Middle frontal gyrus (tissue), 1 donor: ENCODE data around the gene ATXN1.
"Not testable (repeated sequence)": the region's sequence is repeated elsewhere in the genome, so short reads cannot be mapped to it uniquely, and the experiment has no call there.

Experiments used
- DNase-seq: peaks from one replicate; pipeline ENCODE4 v3.0.0-alpha.2; 2015; ENCODE audit warnings: low spot score; ENCODE audit errors: extremely low spot score

Gene ATXN1

DNA sequence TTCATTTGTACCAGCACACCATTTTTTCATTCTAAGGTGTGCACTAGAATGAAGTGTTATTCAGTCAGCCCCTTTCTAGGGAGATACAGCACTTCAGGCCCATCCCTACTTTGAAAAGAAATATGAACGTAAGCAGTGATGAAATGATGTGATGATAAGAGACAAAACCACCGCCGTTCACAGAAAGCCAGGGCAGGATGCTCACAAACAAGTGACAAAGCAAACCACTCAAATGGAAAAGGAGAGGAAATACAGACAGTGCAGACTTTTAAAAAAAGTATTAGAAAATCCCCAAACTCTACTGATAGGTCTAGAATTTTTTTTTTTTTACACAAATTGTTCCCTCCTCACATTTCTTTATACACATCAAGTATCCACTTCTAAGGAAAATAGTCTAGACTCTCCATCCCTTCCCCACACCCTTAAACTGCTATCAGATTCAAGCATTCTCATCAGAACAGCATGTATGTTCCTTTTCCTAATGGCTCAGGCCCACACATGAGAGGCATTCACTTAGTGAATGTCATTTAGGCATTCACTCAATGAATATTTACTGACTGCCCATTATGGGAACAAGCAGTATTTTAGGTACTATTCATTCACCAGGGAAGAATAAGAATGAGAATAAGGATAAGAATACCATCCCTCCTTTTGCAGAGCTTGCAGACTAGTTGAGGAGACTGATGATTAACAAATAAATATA lies 279.4 kb downstream of the ATXN1 start:
- no peak for DNase-seq

DNA sequence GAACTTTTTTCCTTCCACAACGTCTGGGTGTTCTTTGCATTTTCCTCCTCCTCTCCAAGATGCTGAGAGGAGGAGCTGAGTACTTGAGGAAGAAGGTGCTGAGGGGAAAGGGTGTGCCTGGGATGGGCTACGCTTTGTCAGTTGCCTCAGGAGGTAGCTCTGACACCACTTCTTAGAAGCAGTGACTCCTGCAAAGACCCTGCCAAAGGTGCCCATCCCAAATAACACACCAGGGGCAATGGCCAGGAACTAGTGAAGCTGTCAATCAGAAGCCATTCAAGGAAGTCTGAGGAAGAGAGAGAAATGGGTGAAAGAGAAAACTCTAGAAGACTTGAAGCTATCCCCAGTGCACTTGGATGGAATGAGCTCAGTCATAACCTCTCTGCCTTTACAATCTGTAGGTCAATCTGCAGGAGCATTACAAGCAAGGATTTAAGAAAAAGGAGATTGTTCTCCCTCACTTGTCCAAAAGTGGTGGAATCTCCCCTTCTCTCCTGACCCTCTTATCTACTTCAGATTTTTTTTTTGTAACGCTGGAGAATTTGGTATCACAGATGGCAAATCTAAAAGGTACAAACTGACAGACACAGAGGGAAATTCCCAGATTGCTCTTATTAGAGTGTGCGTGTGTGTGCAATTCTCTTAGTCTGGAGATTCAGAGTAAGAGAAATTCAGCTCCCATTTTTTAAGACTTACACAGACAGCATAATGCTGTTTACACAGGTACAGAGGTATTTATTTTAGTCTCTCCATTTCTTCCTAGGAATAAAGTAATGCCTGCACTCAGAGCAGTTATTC lies 280.3 kb downstream of the ATXN1 start:
- DNase-seq = no peak

DNA sequence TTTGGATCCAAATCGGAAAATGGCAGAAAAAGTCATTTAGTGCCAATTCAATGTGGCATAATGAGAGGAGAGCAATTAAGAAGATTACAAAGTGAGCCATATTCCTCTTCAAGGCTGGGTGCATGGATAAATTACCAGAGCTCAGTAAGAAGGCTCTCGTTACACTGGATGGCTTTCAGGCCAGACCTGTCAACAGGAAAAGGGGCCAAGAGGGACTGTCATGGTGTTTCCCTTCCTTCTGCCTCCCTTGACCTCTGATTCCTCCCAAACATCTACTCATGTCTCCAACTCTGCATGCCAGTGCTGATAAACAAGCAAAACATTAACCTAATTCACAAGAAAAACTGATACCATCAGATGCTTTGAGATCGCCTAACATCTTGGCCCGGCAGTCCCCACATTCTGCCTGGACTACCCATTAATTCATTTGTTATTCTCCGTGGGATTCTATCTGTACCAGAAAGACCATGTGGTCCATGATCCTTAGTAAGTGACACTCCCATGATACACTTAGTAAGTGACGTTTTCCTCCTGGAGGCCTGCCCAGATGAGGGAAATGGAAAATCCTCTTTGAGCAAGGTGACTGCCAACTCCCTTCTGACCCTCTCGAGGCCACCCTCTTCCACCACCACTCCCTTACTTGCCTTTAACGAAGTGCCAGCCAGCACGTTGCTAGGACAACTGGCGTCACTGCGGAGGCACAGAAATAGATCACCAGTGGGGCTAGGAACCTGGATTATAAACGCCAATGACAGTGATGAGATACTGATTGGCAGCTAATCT lies 283.7 kb downstream of the ATXN1 start:
- DNase-seq = no peak

DNA sequence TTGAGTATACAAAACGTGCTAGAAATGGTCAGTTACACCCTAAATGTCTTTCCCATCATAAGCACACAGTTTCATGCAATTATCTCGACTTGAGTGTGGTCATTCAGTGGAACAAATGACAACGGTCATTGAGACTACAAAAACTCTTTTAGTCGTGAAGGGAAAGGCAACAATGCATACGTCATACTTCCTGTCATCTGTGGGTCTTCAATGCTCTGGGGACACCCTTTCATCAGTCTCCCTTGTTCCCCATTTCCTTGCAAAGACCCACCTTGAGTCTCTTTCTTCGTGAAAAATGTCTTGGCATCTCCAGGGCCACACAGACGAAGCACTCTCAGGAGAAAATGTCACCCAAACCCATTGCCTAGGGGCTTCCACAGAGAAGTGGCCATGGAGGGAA lies 284.4 kb downstream of the ATXN1 start:
- no peak for DNase-seq

DNA sequence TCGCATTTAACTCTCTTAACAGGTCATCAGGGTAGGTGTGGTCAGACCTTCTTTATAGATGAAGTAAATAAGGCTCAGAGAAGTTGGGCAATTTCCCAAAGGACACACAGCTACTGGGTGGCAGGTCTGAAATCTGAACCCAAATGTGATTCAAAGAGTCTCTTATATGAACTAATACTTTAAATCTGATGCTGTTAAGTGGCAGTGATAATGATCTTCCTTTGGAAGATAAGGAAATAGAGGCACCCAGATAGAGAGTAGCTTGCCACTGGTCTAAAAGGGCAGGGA lies 285.8 kb downstream of the ATXN1 start:
- no peak for DNase-seq

DNA sequence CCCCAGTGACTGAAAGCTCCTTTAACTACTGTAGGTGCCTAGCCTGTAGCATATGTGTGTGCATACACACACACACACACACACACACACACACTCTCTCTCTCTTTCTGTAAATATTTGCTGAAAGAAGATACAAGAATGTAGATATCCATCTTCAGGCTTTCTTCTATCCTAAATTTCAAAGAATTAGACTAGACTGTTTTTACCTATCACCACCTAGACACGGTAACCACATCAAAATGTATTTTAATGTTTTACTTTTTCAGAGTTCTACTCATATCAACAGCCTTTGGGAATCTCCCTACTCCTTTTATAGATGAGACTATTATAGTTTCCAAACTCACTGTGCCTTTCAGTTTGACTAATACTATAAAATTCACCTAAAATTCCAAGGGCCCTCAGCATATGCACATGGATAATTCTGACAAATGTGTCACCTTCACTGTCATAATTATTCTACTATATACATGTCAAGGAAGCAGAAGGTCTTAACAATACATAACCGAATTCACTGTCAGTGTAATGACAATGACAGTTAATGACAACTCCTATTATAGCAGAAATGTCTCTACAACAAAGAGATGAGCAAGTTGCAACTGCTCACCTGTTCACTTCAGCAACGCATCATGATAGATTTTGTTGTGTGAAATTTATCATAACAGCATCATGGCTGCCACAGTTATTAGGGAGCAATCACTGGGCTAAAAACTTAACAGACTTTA lies 286.3 kb downstream of the ATXN1 start:
- no peak for DNase-seq

DNA sequence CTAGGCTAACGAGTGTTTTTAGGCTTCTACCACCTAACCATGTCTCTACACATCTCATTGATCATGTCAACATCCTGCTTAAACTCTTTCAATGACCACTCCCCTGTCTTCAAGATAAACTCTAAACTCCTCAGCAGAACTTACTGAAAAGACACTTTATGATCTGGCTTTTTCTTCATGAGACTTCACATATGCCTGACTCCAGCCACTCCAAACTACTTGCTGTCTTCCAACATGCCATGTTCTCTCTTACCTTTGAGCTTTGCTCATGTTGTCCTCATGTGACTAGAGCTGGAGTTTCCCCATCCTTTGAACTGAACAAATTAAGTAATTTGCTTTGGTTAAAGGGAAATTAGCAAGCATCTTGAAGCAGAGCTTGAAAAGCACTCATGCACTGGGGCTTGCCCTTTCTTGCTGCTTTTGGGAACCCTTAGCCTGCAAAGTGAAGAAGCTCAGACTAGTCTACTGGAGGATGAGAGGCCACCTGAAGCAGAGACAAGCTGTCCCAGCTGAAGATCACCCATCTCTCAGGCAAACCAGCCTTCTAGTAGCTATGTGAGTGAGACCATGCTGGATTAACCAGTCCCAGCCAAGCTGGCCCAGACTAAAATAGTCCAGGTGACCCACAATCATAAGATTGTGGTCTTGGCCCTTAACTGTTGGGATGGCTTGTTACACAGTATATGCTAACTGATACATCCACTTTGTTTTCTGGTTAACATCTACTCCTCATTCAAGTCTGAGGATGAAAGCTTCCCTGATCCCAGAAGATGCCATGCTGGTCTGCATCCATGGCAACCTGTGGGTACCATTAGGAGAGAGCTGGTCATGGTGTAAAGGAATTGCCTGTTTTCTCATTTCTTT lies 287.1 kb downstream of the ATXN1 start:
- DNase-seq = no peak

DNA sequence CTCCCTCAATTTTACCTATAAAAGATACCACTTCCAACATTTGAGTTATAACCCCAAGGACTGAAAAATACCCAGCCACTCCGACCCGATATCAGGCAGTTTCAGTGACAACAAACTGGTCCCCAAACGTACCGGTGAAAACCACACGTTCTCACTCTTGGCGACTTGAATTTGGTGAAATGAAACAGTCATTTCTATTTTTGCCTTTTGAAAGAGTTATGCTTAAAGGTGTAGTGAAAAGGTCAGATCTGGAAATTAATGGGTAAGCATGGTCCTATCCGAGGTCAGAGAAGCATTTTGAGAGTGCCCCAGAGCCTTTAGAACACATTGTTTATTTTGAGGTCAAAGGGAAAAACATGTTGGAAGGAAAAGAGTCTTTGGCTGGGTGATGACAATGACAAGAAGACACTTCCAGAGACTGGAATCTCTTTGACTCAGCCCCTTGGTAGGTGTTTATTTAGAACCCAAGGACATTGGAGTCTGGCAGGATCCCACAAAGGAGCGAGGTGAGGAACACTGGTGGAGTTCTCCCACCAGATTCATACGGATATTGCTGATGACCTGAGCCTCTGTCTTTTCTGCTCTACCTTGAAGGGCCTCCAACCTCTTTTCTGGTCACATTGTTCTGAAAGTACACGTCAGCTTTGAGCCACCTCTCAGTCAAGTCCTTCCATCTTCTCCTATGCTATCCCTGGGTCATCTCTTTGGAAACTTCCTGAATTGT lies 287.9 kb downstream of the ATXN1 start:
- no peak for DNase-seq

DNA sequence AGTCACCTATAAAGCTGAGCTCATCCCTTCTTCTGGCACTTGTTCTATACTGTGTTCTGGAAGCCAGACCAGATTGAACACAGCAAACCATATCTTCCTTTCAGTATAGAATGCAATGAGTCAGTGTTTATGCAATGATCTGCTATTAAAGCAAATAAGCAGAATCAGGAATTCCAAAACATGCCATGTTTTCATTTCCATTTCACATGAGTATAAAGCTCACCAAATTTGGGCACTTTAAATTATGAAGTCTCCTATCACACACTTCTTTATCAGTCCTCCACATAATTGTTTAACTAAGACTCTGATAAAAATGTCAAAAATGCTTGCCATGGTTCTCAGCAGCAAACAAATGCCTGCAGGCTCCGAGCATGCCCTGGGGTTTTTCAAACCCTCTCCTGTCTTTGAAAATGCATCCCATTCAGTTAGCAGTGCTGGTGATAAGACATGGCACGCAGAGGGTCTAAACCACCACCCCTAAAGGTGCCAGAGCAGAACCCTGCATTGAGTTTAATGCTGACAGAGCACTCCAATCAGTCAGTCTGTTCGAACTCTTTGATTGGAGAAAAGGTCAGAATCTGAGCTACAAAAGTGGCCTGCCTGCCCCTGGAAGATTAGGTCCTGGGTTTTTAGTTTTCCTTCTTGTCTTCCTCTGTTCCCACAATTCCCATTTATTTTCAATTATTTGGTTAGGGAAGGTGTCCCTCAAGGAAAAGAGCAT lies 288.8 kb downstream of the ATXN1 start:
- no peak for DNase-seq

DNA sequence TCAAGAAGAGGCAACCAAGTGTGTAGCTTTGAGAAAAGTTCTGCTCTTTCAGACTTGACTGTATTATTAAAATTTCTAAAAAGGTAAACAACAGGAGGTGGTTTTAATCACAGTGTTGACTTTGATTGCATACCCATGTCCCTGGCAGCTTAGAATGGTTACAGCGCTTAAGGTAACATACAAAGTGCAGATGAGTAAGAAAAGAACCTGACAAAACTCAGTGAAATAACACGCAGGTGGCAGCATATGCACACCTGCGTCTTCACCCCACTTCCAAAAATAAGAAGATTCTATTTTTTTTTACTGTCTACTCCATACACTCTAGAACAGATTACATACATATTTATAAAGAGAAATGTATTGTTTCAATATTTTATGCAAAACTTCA lies 289.4 kb downstream of the ATXN1 start:
- DNase-seq = no peak

DNA sequence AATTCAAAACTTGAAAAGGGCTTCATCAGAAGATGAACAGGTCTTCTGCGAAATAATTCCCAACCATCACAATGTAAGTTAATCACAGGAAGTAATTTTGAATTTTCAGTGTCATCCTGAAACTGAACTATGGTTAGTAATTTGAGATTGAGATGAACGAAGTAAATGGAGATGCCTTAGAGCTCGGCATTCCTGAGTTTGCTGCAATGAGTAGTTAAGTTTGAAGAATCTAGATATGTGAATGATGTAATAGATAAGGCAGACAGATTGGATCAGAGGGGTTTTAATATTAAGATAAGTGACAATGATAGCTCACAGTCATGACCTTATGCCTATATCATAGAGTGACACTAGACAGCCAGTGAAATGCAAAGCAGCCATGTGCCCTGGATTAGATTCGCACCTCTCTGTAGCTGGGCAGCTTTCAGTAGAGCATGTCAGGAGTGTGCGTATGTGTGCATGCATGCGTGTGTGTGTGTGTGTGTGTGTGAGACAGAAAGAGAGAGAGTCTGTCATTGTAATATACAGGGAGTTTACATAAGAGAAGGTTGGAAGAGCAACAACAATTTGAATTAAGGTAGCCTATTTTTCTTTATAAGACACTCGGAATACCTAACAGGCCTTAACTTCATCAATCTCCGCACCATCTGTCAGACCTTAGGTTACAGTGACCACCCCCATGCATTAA lies 289.9 kb downstream of the ATXN1 start:
- DNase-seq = no peak

DNA sequence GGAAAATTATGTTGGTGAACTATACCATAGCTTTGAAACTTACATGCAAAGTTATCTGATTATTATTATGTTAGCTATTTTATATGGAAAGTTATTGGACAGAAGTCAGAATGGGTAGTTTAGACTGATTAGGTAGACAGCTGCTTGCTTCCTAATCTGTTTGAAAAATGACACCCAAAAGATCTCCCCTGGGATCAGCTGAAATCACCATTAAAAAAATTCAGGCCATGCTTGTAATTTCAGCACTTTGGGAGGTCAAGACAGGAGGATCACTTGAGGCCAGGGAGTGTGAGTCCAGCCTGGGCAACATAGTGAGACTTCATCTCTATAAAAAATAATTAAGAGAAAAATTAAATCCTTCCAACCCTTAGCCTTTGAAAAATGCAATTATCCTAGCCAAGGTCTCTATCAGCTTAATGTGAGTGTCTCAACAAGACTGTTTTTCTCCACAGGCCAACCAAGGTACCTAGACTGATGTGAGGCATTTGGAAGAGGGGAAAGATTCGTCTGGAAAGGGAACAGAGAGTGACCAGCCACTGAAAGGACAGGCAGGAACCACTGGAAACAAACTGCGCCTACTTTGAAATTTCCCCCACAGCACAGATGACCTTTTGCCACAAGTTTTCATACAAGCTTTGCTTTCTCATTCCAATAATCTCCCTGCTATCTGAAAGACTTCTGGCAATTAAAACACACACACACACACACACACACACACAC lies 290.6 kb downstream of the ATXN1 start:
- DNase-seq = no peak

DNA sequence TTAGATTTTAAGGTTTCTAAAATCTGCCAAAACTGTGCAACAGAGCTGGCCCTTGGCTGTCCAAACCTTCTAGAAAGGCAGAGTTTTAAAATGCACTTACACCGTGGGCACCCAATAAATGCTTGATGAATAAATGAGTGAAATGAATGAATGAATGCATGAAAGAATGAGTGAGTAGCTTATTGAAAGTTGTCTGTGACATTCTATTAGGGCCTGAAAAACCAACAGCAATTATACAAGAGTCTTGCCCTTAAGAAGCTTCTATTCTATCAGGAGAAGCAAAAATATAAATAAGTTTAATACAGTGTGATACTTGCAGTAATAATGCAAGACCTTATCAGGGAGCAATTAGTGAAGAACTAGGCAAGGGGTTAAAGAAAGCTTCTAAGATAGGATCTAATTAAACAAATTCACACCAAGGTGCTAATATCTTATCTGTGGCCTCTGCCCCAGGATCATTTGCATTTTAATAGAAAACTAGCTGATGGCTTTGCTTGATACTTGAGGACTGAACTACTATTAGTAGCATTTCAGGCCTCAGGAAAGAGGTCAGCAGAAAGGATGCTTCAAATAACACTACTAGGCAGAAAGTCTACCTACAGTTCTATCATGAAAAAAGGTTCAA lies 292.2 kb downstream of the ATXN1 start:
- no peak for DNase-seq

DNA sequence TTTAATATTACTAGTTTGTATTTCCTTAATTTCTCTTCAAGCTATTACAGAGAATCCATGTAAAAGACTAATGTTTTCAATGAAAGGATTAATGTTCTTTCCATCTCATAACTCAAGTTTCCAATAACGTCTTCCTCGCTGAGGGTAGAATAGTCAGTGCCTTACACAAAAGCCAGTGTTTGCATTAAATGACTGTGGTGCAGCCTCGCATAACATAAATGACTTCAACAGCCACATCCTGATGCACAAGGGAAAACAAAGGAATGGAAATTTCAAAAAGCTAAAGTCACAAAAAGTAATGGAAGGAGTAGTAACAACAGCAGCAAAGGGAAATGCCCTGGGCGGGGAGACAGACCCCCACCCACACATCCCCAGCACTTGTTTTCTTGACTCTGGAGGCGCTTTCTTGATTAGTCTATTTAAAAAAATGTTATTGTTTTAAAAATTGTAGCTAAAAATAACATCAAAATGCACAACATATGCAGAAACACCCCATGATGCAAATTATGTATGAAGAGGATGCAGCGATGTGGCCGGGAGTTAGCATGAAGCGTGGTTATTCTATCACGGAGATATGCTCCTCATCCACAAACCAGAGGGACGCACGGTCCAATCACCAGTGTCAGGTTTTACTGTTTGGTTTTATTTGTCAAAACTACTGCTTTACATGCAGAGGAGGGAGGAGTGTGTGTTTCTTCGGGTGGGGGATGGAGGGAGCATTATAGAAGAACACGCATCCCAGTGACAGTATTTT lies 294.3 kb downstream of the ATXN1 start:
- no peak for DNase-seq

DNA sequence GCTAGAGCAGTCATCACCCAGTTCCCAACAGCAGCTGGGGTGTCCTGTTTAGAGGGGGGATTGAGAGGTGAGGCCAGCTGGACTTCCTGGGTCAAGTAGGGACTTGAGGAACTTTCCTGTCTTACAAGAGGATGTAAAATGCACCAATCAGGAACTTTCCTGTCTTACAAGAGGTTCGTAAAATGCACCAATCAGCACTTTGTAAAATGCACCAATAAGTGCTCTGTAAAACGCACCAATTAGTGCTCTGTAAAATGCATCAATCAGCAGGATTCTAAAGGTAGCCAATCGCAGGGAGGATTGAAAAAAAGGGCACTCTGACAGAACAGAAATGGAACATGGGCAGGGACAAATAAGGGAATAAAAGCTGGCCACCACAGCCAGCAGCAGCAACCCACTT lies 297.2 kb downstream of the ATXN1 start:
- no peak for DNase-seq

DNA sequence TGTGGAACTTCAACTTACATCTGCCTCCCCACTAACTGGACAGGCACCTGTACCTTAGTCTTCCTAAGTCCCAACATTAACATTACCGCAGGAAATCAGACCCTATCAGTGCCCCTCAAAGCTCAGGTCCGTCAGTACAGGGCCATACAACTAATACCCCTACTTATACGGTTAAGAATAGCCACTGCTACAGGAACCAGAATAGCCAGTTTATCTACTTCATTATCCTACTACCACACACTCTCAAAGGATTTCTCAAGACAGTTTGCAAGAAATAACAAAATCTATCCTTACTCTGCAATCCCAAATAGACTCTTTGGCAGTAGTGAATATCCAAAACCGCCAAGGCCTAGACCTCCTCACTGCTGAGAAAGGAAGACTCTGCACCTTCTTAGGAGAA lies 298.0 kb downstream of the ATXN1 start:
- DNase-seq = not testable (repeated sequence)

DNA sequence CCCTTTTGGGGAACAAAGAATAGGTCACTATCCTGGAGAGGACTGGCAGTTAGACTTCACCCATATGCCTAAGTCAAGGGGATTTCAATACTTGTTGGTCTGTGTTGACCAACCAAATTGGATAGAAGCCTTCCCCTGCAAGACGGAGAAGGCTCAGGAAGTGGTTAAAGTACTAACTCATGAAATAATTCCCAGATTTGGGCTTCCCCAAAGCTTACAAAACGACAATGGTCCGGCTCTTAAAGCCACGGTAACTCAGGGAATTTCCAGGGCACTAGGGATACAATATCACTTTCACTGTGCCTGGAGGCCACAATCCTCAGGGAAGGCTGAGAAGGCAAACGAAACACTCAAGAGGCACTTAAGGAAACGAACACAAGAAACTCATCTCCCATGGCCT lies 299.8 kb downstream of the ATXN1 start:
- no peak for DNase-seq
